Hypothalamus (tissue), 51 donors: ENCODE measurements around the gene KANK2.
"Not testable (repeated sequence)": the region's sequence is repeated elsewhere in the genome, so short reads cannot be mapped to it uniquely, and the experiment has no call there.

ENCODE experiments used
- DNase-seq, 51 donors: peaks; one replicate each; lab custom pipeline; 2025; lab: John Stamatoyannopoulos, UW

Gene KANK2

GRCh38 chr19:11175920-11176319, 21.4 kb downstream of the KANK2 start:
- no peak for DNase-seq

GRCh38 chr19:11174336-11174735, 23.0 kb downstream of the KANK2 start:
- DNase-seq: no peak

- no peak for DNase-seq
These were observed 23.7 kb downstream of the KANK2 start for GRCh38 chr19:11173516-11174155.

- no peak for DNase-seq
These were observed 24.8 kb downstream of the KANK2 start for GRCh38 chr19:11172576-11172975.

GRCh38 chr19:11171144-11171543, 26.2 kb downstream of the KANK2 start:
- no peak for DNase-seq

DNA sequence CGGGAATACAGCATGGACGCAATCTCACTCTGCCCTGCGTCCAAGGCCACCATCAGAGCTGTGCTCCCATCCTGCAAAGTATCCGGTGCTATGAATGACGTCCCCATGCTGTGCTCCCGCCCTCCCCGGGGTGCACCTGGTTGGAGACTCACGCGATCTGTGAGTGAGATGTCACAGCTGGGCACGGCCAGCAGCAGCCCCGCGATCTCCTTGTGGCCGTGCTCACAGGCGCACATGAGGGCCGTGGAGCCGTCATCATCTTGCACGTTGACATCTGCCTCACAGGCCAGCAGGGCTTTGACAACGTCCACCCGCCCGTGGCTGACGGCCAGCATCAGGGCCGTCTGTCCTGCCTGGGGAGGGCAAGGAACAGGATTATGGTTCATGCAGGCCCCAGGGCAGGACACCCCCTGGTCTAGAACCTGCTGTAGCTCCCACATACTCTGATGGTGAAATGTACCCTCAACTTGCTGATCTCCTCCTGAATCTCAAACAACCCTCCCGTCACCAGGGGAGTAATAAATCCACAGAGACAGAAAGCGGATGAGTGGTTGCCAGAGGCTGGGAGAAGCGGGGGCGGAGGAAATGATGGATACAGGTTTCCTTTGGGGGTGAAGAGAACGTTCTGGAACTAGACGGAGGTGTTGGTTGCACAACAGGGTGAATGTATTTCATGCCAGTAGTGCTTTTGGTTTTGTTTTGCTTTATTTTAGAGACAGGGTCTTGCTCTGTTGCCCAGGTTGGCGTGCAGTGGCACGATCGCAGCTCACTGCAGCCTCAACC, 27.3 kb downstream of the KANK2 start:
- no peak for DNase-seq

- DNase-seq: no peak
These were observed 28.8 kb downstream of the KANK2 start for GRCh38 chr19:11168568-11168967.

DNA sequence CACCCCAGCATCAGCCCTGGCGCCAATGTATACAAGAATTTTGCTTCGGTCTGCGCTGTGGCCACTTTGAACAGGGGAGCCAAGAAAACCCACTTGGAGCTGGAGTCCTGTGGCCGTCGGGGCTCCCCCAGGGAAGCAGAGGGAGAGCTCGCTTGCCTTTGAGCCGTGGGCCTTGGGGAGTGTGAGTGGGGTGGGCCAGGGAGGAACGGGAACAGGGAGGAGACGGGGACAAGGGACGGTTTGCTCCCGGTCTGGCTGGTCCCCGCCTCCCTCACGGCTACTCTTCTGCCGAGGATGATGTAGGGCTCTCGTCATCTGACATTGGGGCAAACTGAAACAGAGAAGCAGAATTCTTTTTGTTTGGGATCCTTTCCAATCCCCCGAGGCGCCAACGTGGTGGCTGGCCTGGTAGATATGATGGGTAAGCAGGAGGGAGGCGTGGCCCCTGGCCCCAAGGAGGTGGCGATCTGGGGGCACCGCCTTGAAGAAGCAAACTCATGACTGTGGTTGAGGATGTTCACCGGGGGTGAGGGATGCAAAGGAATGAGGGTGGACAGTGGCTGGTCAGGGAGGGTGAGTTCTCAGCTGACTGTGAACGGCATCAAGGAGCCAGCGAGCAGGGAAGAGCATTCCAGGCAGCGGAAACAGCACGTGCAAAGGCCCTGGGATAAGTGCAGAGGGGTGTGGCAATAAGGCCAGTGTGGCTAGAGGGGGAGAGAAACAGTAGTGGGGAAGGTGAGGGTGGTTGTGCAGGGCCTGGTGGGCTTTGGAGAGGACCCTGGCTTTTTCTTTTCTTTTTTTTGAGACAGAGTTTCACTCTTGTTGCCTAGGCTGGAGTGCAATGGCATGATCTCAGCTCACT, 30.8 kb downstream of the KANK2 start:
- peak in 1 of 51 donors; percentile 1 for DNase-seq

- no peak for DNase-seq
These were observed 31.8 kb downstream of the KANK2 start for GRCh38 chr19:11165486-11166030.

DNA sequence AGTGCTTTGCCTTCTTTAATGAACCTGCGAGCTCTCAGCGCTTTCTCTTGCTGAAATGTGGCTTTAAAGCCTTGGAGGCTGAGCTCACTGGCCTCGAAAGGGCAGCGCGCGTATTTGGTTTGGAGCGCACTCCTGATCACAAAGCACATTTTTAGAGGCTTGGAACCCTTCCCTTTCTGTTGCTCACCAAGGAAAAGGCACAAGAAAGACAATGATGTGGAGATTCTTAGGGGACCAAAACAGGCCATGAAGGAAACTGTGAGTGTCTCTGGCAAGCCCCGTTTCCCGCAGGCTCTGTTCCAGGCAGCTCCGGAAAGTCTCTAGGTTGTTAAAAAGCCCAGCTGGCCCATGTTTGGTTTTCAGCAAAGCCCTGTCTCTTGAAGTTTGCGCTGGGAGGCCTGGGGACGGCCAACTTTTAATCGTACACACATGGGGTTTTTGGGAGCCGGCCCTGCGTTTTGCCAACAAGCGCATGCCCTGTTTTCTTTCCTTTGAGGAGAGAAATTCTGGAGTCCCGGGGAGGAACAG, 32.4 kb downstream of the KANK2 start:
- DNase-seq: peak in 43 of 51 donors; percentile 2 to 76 (median 49)

DNA sequence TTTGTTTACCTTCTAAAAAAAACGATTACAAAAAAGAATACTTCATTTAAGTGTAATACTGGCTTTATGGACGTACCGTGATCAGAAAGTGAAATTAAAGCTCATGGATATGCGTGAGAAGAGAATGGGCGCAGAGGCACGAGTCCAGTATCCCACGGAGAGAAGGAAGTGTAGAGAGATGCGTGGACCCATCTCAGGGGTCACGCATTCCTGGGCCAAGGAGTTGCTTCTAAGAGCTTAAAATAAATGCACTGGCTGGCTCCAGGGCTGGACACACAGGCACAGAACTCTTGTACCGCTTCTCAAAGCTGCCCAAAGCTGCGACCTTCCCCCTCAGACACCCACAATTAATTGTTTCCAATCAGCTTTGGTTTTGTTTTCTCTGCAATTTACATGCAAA, 33.0 kb downstream of the KANK2 start:
- peak in 2 of 51 donors; percentile 0 for DNase-seq

DNA sequence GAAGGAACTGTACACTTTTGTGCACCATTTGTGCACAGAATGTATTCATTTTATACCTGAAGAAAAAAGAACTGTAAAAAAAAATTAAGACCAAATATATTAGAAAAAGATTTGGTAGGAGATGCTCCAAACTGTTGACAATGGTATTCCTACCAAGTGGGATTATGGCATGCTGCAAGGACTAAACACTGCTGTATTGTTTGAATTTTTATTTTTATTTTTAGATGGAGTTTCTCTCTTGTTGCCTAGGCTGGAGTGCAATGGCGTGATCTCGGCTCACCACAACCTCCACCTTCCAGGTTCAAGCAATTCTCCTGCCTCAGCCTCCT, 36.9 kb downstream of the KANK2 start:
- DNase-seq: not testable (repeated sequence)

GRCh38 chr19:11159598-11160439, 37.5 kb downstream of the KANK2 start:
- no peak for DNase-seq

DNA sequence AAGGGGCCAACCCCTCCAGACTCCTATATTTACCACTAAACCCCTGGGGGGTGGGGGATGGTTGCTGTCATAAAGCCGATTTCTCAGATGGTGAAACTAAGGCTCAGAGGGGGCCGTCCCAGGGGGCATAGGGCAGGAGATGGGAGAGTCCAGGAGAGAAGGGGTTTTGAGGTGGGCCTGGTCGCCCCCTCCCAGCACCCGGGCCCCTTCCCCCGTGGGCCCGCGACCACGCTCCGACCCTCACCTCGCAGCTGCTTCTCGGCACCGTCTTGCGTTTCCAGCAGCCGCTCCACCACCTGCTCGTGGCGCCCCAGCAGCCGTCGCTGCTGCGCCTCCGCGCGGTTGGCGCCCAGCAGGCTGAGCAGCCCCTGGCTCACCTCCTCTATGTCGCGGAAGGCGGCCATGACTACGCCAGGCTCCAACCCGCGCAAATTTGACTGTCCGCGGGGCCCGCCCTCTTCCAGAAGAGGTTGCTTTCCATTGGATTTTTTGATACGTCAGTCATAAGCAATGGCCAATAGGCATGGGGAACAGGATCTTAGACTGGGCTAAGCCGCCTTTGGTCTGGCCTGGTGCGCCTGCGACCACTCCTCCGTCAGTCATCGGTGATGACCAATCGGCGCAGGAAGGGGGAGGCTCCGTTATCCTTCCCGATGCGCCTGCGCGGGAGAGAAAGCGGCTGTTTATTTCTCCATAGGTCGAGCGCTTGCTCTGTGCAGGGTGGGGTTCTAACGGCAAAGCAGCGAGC, 41.8 kb downstream of the KANK2 start, which contains the start of gene SPC24:
SPC24 (minus strand) TSS at position 410 of the 748 bp plus-strand sequence; CDS start at position 404, 6 bp downstream.
- peak; percentile 45 to 98 (median 92) for DNase-seq

- DNase-seq: no peak
These were observed 42.7 kb downstream of the KANK2 start for GRCh38 chr19:11154683-11155047.

- DNase-seq: peak in 22 of 51 donors; percentile 1 to 73 (median 20)
These were observed 44.9 kb downstream of the KANK2 start for GRCh38 chr19:11152318-11153062.

- DNase-seq: no peak
These were observed 46.2 kb downstream of the KANK2 start for GRCh38 chr19:11151181-11151580.

DNA sequence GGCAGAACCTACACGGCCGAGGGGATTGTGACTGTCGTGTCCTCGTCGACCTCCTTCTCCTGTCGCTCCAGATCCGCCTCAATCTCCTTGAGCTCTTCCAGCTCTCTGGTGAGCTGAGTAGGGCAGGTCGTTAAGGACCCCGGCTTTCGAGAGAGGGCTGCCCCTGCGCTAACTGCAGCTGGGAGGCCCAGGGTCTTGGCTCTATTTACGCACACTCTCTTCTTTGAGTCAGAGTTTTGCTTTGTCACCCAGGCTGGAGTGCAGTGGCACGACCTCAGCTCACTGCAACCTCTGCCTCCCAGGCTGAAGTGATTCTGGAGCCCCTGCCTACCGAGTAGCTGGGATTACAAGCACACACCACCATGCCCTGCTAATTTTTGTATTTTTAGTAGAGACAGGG, 49.3 kb downstream of the KANK2 start:
- DNase-seq: no peak
